ENCODE measurements around the gene SDK1.

The SDK1 gene

DNA sequence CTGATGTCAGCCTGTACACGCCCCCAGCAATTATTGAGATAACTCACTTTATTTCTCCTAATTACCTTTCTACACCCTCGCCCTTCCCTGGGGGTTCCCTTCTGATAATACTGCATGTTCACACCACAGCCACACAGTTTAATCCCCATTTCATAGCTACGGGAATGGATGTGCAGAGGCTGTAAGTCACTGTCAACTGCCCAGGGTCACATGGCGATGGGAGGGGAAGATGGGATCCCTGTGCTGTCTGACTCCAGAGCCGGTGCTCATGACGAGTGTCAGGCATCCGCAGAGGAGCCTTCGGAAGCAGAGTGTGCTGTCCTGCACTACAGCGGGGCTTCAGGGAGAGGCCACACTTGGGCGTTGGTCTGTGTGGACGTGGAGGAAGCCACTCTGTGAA is 688.7 kb downstream of the SDK1 start:
- no peak for TF ChIP-seq CTCF (IDR thresholded peaks at IDR 0.05; ENCODE audit: low read depth, low read length)
- Histone ChIP-seq H3K4me3 (ENCODE audit: low read depth, low read length) (no peak overlapping the region), H3K9me3 (peaks cover 3% of the 10 kb centered on the region; the same call in 1 of the 2 replicates), H3K27me3 (no peaks in the 10 kb centered on the region), H3K36me3 (no peaks in the 10 kb centered on the region), H3K4me1 (no peaks in the 10 kb centered on the region)
- DNase-seq: no peak

DNA sequence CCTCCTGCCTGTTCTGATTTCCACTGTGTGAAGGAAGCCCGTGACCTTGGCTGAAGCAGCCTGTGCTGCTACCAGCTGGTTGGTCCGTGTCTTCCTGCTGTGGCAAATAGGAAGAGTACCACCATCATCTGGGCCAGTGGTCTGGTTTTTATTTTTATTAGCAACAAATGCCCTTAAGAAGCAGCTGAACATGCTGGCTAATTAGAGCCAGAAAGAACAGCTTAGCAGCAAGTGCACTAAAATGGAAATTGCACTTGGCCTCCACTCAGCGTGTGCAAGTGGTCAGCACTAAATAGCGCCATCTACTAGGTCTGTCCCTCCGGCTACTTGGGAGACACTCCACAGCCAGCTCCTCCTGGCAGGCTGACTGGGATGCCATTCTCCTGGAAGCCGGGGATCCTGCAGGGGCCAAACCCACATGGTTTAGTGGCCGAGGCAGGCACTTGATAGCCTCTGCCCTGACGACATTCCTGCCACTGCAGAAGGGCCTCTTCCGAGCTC is 690.7 kb downstream of the SDK1 start:
- no peak for DNase-seq
- TF ChIP-seq CTCF (IDR thresholded peaks at IDR 0.05; ENCODE audit: low read depth, low read length): no peak

DNA sequence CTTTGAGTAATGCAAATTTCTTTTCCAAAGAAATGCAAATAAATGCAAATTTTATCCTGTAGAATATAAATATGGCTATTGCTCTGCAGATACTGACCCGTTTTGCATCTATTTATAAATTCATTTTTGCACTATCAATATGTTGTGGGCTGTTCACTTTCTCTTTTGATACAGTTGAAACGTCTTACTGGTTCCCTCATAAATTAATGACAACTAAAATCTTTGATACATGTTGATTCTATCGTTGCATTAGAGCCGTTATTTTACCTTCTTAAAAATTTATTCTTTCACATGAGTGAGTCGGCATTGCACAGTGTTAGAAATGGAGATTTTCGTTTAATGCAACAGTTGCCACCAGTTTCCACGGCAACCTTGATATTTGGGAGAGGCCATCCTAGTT is 691.8 kb downstream of the SDK1 start:
- Histone ChIP-seq H3K36me3 (no peaks in the 10 kb centered on the region), H3K9me3 (peaks cover 3% of the 10 kb centered on the region; the same call in 1 of the 2 replicates), H3K4me1 (no peaks in the 10 kb centered on the region), H3K27me3 (no peaks in the 10 kb centered on the region), H3K4me3 (ENCODE audit: low read depth, low read length) (no peak overlapping the region)
- no peak for DNase-seq
- no peak for TF ChIP-seq CTCF (IDR thresholded peaks at IDR 0.05; ENCODE audit: low read depth, low read length)

More for the DNA sequence above, 690.7 kb downstream of the SDK1 start:
- Histone ChIP-seq H3K9me3 (peaks cover 3% of the 10 kb centered on the region; the same call in 1 of the 2 replicates), H3K36me3 (no peaks in the 10 kb centered on the region), H3K4me3 (ENCODE audit: low read depth, low read length) (no peak overlapping the region), H3K27me3 (no peaks in the 10 kb centered on the region), H3K4me1 (no peaks in the 10 kb centered on the region)

GRCh38 chr7:3994764-3995163 is 693.7 kb downstream of the SDK1 start:
- Histone ChIP-seq H3K27me3 (no peaks in the 10 kb centered on the region), H3K36me3 (no peaks in the 10 kb centered on the region), H3K4me1 (no peaks in the 10 kb centered on the region), H3K9me3 (no peaks in the 10 kb centered on the region), H3K4me3 (ENCODE audit: low read depth, low read length) (no peak overlapping the region)
- no peak for TF ChIP-seq CTCF (IDR thresholded peaks at IDR 0.05; ENCODE audit: low read depth, low read length)
- DNase-seq: no peak

DNA sequence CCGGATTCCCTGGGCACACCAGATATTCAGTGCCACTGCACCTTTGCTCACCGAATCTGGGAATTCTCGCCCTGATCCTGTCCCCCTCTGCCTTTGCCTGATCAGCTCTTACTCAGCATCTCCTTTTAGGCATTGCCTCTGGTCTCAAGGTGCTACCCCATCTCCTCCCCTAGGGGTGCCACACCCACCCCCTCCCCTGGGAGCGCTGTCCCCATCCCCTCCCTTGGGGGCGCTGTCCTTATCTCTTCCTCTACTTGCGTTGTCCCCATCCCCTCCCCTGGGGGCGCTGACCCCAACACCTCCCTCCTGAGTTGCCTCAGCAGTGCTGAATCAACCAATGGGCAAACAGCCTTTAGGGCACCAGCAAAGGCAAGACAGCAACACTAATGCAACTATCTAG is 694.1 kb downstream of the SDK1 start:
- DNase-seq: no peak
- Histone ChIP-seq H3K36me3 (no peaks in the 10 kb centered on the region), H3K27me3 (no peaks in the 10 kb centered on the region), H3K9me3 (no peaks in the 10 kb centered on the region), H3K4me1 (no peaks in the 10 kb centered on the region), H3K4me3 (ENCODE audit: low read depth, low read length) (no peak overlapping the region)
- TF ChIP-seq CTCF (IDR thresholded peaks at IDR 0.05; ENCODE audit: low read depth, low read length): no peak

DNA sequence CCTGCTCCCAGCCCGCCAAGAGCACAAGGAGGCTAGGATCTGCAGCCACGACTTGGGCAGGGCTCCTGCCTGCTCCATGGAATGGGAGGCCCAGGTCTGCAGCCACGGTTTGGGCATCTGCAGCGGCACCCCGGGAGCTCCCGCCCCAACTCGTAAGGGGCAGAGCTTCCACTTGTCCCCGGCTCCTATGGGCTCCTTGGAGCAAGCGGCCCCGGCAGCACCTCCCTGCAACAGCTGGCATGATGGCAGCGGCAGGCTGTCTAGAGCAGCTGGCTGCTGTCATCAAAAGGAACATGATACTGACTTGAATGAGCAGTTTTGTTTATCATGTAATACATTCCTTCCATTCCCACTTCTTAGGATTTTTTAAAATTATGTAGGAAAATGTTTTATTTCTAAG is 697.0 kb downstream of the SDK1 start:
- no peak for DNase-seq
- no peaks in the 10 kb centered on the region for H3K9me3 ChIP-seq
- no peak for TF ChIP-seq CTCF (IDR thresholded peaks at IDR 0.05; ENCODE audit: low read depth, low read length)
- no peak overlapping the region for H3K4me3 ChIP-seq (ENCODE audit: low read depth, low read length)
- no peaks in the 10 kb centered on the region for H3K4me1 ChIP-seq
- H3K36me3 ChIP-seq: no peaks in the 10 kb centered on the region
- no peaks in the 10 kb centered on the region for H3K27me3 ChIP-seq
